ENCODE data around the gene ENPP6. TPM values are rescaled to one million over a fixed set of nuclear protein-coding genes. Genes with fewer than 3 reads are reported as not detected.

The ENPP6 gene
- total and polyA plus RNA-seq, 2 donors (not counting 3 experiments of a cell fraction or from before 2014, with no cell fraction given), result not detected

- BruUV-seq (replicated peaks), result no TSS peak
- no peaks in the 10 kb centered on the region for H3K79me2 ChIP-seq (ENCODE audit: control insufficient read depth, insufficient read depth, low read length)
- TF ChIP-seq MYC (IDR thresholded peaks at IDR 0.05; ENCODE audit: low read depth, low read length) (no peak), JUN (IDR thresholded peaks at IDR 0.05; ENCODE audit: borderline replicate concordance, insufficient read depth, insufficient read length, low read depth) (no peak), POLR2A (IDR thresholded peaks at IDR 0.05; ENCODE audit: low read depth, low read length) (no peak)
- H3K4me1 ChIP-seq (ENCODE audit: control insufficient read depth, extremely low read depth, insufficient read depth, low read length), result no peaks in the 10 kb centered on the region
- ChIA-PET POLR2A (no interaction called here), CTCF (no interaction called here)
- no peak overlapping the region for H3K4me2 ChIP-seq (ENCODE audit: insufficient read depth, low read length)
- H2AFZ ChIP-seq (ENCODE audit: low read depth, low read length), result no peak overlapping the region
- H3K27ac ChIP-seq (ENCODE audit: insufficient read depth, low read depth, low read length), result no peak overlapping the region
- FAIRE-seq (no peak), DNase-seq (ENCODE audit: low read depth, low spot score) (no peak)
- no peak overlapping the region for H3K4me3 ChIP-seq (replicated peaks in 1 of 3; ENCODE audit: insufficient read depth in 1 of 3, low read depth in 1 of 3, low read length in 3 of 3)
- intact Hi-C loops (cut with micrococcal nuclease) (no loop called here), dilution Hi-C loops (cut with MboI; ENCODE audit: extremely low pct_ligation_motif_present, low sequenced_read_pairs) (no loop called here)
- no peaks in the 10 kb centered on the region for H4K20me1 ChIP-seq (replicated peaks; ENCODE audit: control insufficient read depth, extremely low read depth, insufficient read depth, low read length)
- no peaks in the 10 kb centered on the region for H3K9me3 ChIP-seq (replicated peaks; ENCODE audit: control insufficient read depth, insufficient read depth, low read length)
- no peaks in the 10 kb centered on the region for H3K27me3 ChIP-seq (ENCODE audit: control insufficient read depth in 2 of 2, insufficient read depth in 2 of 2, low read length in 2 of 2)
- no peaks in the 10 kb centered on the region for H3K9me1 ChIP-seq (replicated peaks; ENCODE audit: control insufficient read depth, extremely low read depth, insufficient read depth, low read length)
- no peaks in the 10 kb centered on the region for H3K36me3 ChIP-seq (ENCODE audit: control insufficient read depth in 2 of 2, extremely low read depth in 1 of 2, insufficient read depth in 2 of 2, low read length in 2 of 2)
- no peak overlapping the region for H3K9ac ChIP-seq (replicated peaks; ENCODE audit: extremely low read depth, insufficient read depth, low read length)
Measured at GRCh38 chr4:184199780-184200179, 17.9 kb downstream of the ENPP6 start.

- FAIRE-seq (no peak), DNase-seq (ENCODE audit: low read depth, low spot score) (no peak)
- Histone ChIP-seq H3K9me1 (replicated peaks; ENCODE audit: control insufficient read depth, extremely low read depth, insufficient read depth, low read length) (no peaks in the 10 kb centered on the region), H3K36me3 (ENCODE audit: control insufficient read depth in 2 of 2, extremely low read depth in 1 of 2, insufficient read depth in 2 of 2, low read length in 2 of 2) (no peaks in the 10 kb centered on the region), H3K4me2 (ENCODE audit: insufficient read depth, low read length) (no peak overlapping the region), H3K27me3 (ENCODE audit: control insufficient read depth in 2 of 2, insufficient read depth in 2 of 2, low read length in 2 of 2) (no peaks in the 10 kb centered on the region), H3K4me3 (replicated peaks in 1 of 3; ENCODE audit: insufficient read depth in 1 of 3, low read depth in 1 of 3, low read length in 3 of 3) (no peak overlapping the region), H3K9me3 (replicated peaks; ENCODE audit: control insufficient read depth, insufficient read depth, low read length) (no peaks in the 10 kb centered on the region), H3K9ac (replicated peaks; ENCODE audit: extremely low read depth, insufficient read depth, low read length) (no peak overlapping the region), H2AFZ (ENCODE audit: low read depth, low read length) (no peak overlapping the region), H3K4me1 (ENCODE audit: control insufficient read depth, extremely low read depth, insufficient read depth, low read length) (no peaks in the 10 kb centered on the region), H4K20me1 (replicated peaks; ENCODE audit: control insufficient read depth, extremely low read depth, insufficient read depth, low read length) (no peaks in the 10 kb centered on the region), H3K79me2 (ENCODE audit: control insufficient read depth, insufficient read depth, low read length) (no peaks in the 10 kb centered on the region), H3K27ac (ENCODE audit: insufficient read depth, low read depth, low read length) (no peak overlapping the region)
- TF ChIP-seq GATA2 (IDR thresholded peaks at IDR 0.05; ENCODE audit: insufficient read depth, insufficient read length, low read depth, low read length) (no peak), CTCF (IDR thresholded peaks at IDR 0.05; ENCODE audit: extremely low read depth in 1 of 2, insufficient read depth in 1 of 2, low read depth in 1 of 2, low read length in 2 of 2) (no peak), POLR2A (IDR thresholded peaks at IDR 0.05; ENCODE audit: low read depth, low read length) (no peak), POLR2AphosphoS5 (IDR thresholded peaks at IDR 0.05; ENCODE audit: insufficient read depth, low read depth, low read length) (no peak), JUN (IDR thresholded peaks at IDR 0.05; ENCODE audit: borderline replicate concordance, insufficient read depth, insufficient read length, low read depth) (no peak), MYC (IDR thresholded peaks at IDR 0.05; ENCODE audit: low read depth, low read length) (no peak), FOS (IDR thresholded peaks at IDR 0.05; ENCODE audit: borderline replicate concordance, insufficient read depth, low read length) (no peak), MAX (IDR thresholded peaks at IDR 0.05; ENCODE audit: insufficient read depth, insufficient read length) (no peak), EZH2 (IDR thresholded peaks at IDR 0.05; ENCODE audit: borderline replicate concordance, low read depth, low read length, severe bottlenecking) (no peak)
- dilution Hi-C loops (cut with MboI; ENCODE audit: extremely low pct_ligation_motif_present, low sequenced_read_pairs), result no loop called here
- CTCF ChIA-PET, result no interaction called here
- intact Hi-C loops (cut with micrococcal nuclease), result no loop called here
- POLR2A ChIA-PET, result no interaction called here
- no TSS peak for BruUV-seq (replicated peaks)
Measured at GRCh38 chr4:184198190-184198589, 19.5 kb downstream of the ENPP6 start.

All from endothelial cell of umbilical vein (primary cell).